ENCODE data around the gene PARD3B.

- TF ChIP-seq CTCF (conservative IDR thresholded peaks at IDR 0.05) (no peak), EZH2 (IDR thresholded peaks at IDR 0.05; ENCODE audit: low read depth) (no peak)
Measured at GRCh38 chr2:205079173-205079572, 533.9 kb downstream of the PARD3B start.

Measured in PC-9 (cell line).